GM21576 (cell line): Measurements from ENCODE around the gene GOLGB1.
"Not testable (repeated sequence)": the region's sequence is repeated elsewhere in the genome, so short reads cannot be mapped to it uniquely, and the experiment has no call there.

Source experiments
- ATAC-seq: cut with Tn5 transposase; IDR thresholded peaks from one replicate; pipeline ENCODE4 v1.9.1; 2021; ENCODE audit warnings: mild to moderate bottlenecking, moderate library complexity; ENCODE audit not compliant: unreplicated experiment

GOLGB1 gene

DNA sequence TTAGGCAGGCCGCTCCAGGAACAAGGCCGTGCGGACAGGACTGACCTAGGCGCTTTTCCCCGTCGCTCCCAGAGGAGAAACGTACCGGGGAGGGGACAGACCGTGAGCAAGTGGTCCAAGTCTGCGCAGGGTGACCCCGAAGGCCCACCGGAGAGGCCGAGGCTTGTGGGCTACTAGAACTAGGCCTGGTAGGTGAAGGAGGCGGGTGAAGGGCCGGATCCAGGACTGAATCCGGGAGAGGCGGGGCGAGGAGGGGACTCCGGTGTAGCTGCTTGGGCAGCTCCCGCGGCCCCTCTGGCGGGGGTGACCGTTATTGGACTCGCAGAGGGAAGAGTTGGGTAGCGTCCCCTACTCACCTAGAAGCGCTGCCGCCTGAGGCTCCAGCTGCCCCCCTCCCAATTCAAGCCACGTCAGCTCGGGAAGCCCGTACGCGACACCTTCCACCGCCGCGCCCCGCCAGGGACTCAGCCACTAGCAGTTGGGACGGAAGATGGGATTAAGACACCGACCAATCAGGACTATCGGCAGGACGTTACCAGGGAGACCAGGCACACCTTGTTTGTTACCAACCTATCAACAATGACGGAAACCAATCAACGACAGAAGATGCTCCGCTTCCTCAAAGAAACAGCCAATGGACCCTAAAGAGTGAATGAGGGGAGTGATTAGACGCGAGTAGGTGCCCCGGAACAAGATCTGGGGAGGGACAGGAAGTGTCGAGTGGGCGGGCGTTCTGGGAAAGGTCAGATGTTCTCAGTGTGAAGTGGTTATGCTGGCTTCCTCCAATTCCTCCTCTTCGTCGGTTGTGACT, at the start of gene GOLGB1:
GOLGB1 (minus strand) TSS at position 466 of the 811 bp plus-strand sequence. CDS start 18,770 bp downstream, outside the sequence.
- peak; percentile 96 for ATAC-seq

DNA sequence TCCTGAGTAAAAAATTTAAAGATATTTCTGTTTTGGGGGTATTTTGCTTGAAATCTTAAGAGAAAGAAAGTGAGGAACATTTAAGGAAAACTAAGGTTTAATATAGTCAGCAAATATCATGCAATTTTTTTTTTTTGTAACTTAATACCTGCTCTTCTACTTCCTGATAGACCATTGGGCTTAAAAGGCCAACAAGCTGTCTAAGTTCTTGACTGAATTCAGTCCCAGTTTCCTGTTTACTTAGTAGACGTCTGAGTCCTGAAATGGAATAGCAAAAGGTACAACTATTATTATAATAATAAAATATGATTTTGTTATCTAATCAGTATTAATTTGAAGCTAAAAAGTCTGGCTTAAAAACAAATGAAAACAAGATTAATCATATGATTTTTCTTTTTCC, 47.4 kb upstream of the GOLGB1 start:
- no peak for ATAC-seq

GRCh38 chr3:121794264-121794983, 44.9 kb upstream of the GOLGB1 start:
- ATAC-seq, result no peak

- ATAC-seq, result no peak
Measured at GRCh38 chr3:121793078-121793477, 43.5 kb upstream of the GOLGB1 start.

DNA sequence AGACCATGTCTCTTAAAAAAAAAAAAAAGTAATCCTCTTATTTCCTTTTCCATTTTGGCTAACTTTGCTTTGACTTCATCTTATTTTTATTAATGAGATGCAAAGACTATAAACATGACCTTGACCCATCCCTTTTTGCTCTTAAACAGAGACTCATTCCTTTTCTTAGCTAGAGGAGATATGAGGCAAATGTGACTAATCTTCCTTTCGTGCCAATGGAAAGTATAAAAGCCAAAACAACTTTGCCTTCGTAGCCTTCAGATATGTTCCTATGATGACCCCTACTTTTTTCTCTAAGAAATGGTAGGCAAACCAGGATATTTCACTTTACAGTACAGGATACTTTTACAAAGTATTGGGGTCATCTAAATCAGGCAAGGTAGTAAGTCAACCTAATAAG, 36.9 kb upstream of the GOLGB1 start:
- ATAC-seq, result no peak

DNA sequence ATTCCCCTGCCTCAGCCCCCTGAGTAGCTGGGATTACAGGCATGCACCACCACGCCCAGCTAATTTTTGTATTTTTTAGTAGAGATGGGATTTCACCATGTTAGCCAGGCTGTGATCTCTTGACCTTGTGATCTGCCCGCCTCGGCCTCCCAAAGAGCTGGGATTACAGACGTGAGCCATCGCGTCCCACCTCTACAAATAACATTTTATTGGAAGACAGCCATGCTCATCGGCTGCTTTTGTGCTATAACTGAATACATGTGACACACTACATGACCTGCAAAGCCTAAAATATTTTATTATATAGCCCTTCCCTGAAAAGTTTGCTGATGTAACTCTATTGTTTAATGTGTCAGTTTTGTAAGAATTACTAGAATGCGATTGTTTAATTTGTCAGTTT, 33.2 kb upstream of the GOLGB1 start:
- not testable (repeated sequence) for ATAC-seq

- no peak for ATAC-seq
Measured at GRCh38 chr3:121781611-121782010, 32.1 kb upstream of the GOLGB1 start.

DNA sequence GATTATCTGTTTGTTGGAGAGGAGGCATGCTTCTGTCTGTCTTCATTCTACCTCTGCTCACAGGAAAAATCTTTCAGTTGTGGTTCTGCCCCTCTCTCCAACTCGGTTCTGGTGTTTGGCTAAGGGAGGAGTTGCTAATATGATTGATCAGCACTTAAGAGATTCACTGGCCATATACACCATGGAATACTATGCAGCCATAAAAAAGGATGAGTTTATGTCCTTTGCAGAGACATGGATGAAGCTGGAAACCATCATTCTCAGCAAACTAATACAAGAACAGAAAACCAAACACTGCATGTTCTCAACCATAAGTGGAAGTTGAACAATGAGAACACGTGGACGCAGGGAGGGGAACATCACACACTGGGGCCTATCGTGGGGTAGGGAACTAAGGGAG, 25.6 kb upstream of the GOLGB1 start:
- ATAC-seq, result not testable (repeated sequence)

- ATAC-seq, result no peak
Measured at GRCh38 chr3:121769246-121769645, 19.7 kb upstream of the GOLGB1 start.

GRCh38 chr3:121768452-121768851, 18.9 kb upstream of the GOLGB1 start:
- ATAC-seq, result no peak

DNA sequence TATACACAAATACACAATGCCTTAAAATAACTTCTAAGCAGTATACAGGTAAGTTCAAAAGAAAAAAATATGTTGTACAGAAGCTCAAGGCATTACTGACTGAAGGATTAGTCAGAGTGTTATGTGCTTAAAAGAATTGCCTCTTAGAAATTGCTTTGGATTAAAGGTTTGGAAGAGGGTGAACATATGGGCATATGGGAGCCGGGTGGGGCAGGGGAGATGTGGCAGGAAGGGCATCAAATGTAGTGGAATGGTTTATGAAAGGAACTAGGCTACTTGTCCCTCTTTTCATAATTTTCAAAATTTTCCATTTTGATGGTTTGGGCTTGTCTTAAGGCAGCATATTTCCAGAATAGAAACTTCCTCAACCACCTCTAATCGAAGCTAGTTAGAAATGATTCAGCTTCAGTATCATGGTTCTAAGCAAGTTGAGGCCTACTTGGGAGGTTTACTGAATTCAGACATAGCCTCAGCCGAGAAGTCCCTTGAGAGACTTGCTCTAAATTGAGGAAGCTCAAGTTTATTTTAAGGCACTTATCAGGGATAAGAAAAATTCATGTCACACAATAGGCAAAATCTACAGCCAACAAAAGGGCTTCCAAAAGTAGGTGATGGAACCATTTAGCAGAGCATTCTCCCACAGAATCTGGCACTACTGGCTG, 10.1 kb upstream of the GOLGB1 start:
- no peak for ATAC-seq

DNA sequence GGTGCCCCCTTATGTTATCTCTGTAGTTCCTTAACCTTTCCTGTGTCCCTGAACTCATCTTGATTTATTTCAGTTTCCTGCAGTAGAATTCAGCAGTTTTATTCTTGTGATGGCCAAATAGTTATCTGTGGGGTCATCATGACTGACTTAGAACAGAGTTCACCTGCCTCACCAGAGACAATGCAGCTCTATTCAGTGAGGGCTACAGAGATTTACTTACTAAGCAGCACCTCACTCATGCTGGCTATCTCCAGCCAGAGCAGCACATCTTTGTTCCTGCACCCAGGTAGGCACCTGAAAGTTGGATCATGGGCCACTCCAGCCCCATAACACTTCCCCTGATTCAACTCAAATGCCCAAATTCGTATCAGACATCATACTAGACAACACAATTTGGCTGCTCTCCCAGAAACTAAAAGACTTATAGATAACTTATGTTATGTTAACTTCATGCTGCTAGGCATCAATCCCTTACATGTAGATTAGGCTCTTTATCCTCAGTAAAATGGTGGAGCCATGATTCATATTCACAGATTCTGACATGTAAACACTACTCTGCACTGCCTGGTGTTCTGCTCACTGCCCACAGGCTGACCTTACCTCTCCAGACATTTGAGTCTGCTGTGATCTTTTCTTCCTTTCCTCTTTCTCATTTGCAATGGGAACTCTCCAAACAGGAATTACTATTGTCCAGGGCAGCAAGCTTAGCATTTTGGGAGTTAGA, 9.3 kb upstream of the GOLGB1 start:
- ATAC-seq, result no peak

GRCh38 chr3:121757812-121758545, 8.4 kb upstream of the GOLGB1 start:
- ATAC-seq, result no peak

GRCh38 chr3:121757087-121757811, 7.7 kb upstream of the GOLGB1 start:
- ATAC-seq, result no peak

- ATAC-seq, result no peak
Measured at GRCh38 chr3:121752772-121753171, 3.2 kb upstream of the GOLGB1 start.

GRCh38 chr3:121752261-121752660, 2.7 kb upstream of the GOLGB1 start:
- no peak for ATAC-seq

GRCh38 chr3:121750087-121750415, 510 bp upstream of the GOLGB1 start:
- no peak for ATAC-seq

DNA sequence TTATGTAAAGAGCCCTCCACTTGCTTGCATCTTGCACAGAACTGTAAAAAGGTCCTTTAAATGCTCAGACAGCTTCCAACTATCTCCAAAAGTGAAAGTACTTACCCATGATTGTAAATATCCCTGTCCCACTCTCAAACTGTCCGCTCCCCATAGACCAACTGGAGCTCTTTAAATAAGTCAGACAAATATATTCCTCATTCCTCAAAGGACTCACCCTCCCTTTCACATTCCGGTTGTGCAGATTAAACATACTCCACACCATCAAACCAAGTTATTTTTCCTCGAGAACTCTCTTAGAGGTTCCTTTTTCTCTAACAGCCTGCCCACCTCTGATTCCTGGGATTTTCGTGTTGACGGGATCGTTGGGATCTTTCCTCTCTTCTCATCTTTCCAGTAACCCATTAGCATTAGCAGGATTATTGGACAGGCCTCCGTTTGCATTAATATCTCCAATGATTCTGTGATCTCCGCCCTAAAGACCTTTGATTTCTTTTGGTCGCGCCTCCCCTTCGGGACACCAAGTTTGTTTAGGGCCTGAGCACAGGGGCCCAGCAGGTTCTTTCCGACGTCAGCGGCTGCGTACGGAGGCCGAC, 763 bp downstream of the GOLGB1 start:
- peak; percentile 19 for ATAC-seq

DNA sequence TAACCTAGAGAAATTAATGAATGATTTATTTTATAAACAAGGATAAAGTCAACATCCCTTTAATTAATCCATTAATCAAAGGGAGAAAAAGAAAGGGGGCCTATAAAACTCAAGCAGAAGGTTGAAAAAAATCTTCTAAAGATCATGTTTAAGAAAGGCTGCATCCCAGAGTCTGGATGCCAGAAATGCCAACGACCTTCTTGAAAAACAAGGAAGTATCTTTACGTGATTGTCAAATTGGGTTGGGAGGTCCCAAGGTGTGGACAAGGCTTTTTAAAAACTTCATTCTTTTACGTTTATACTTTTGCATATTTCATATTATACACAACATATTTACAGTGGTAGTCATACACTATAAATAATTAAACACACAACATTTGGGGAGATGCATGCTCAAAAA, 1.6 kb downstream of the GOLGB1 start:
- no peak for ATAC-seq
